ENCODE measurements around the gene DGKB.

Gene DGKB

DNA sequence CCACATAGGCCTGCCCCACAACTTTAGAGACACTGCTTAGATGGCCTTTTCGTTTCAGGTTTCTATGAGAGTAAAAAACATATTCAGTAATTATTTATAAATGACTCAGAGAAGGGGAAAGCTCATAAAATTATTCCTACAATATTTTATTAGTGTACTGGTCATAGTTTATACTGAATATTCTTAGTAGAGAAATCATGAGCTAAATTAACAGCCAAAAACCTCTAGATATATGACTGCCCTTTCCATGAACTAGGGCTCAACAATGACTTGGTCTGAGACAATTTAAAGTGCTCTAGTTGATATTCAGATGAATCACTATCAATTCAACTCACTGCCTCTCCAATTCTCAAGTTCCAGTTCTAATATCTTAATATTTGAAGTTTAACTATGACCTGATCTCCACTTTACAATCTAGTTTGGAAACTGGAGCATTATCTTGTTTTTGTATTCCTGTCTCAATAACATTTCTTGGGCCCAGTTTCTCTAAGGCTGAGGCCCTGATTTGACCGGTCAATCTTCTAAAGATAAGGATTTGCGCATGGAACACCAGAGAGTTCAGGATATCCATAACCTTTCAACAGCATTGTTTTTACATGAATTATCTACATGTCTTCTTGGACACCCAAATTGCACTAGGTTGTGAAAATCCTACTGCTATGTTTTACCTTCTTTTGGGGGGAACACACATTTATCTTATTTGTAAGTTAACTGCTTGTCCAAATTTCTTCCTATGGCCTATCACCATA, 141.6 kb downstream of the DGKB start:
- no peak overlapping the region for H3K4me3 ChIP-seq (ENCODE audit: low read depth, low read length)
- DNase-seq (ENCODE audit: low read depth), result no peak
- TF ChIP-seq, protein P1, sequence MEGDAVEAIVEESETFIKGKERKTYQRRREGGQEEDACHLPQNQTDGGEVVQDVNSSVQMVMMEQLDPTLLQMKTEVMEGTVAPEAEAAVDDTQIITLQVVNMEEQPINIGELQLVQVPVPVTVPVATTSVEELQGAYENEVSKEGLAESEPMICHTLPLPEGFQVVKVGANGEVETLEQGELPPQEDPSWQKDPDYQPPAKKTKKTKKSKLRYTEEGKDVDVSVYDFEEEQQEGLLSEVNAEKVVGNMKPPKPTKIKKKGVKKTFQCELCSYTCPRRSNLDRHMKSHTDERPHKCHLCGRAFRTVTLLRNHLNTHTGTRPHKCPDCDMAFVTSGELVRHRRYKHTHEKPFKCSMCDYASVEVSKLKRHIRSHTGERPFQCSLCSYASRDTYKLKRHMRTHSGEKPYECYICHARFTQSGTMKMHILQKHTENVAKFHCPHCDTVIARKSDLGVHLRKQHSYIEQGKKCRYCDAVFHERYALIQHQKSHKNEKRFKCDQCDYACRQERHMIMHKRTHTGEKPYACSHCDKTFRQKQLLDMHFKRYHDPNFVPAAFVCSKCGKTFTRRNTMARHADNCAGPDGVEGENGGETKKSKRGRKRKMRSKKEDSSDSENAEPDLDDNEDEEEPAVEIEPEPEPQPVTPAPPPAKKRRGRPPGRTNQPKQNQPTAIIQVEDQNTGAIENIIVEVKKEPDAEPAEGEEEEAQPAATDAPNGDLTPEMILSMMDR (IDR thresholded peaks at IDR 0.05; ENCODE audit: insufficient read depth, low read depth, low read length, missing control alignments), result no peak

DNA sequence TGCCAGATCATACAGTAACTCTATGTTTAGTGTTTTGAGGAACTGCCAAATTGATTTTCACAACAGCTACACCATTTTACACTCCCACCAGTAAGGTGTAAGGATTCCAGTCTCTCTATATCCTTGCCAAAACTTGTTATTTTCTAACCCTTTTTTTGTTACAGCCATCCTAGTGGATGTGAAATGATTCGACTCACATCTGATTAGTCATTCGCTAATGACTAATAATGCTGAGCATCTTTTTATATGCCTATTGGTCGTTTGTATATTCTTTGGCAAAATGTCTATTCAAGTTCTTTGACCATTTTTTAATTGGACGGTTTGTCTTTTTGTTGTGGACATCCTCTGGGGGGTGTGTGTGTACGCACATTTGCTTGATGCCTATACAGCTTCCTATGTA, 142.8 kb downstream of the DGKB start:
- H3K4me3 ChIP-seq (ENCODE audit: low read depth, low read length), result no peak overlapping the region
- DNase-seq (ENCODE audit: low read depth), result no peak
- TF ChIP-seq, protein P1 (IDR thresholded peaks at IDR 0.05; ENCODE audit: insufficient read depth, low read depth, low read length, missing control alignments), result no peak

DNA sequence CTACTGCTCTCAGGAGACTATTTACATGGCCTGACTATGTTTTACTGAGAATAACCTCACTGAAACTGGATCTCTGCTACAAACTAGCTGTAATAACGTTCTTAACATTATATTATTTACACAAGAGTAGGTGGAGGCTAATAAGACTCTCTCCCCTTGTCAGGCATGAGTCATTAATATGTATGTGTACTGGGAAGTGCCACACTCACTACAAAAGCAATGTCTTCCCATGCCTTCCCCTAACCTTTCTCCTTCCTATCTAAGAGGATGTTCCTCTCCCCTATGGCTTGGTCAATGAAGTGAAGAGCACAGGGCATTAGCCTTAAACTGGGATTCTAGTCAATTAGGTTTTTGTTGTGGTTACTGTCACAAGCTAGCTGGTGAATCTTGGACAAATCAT, 147.9 kb downstream of the DGKB start:
- no peak for DNase-seq (ENCODE audit: low read depth)
- no peak overlapping the region for H3K4me3 ChIP-seq (ENCODE audit: low read depth, low read length)
- TF ChIP-seq, protein P1 (IDR thresholded peaks at IDR 0.05; ENCODE audit: insufficient read depth, low read depth, low read length, missing control alignments), result no peak

DNA sequence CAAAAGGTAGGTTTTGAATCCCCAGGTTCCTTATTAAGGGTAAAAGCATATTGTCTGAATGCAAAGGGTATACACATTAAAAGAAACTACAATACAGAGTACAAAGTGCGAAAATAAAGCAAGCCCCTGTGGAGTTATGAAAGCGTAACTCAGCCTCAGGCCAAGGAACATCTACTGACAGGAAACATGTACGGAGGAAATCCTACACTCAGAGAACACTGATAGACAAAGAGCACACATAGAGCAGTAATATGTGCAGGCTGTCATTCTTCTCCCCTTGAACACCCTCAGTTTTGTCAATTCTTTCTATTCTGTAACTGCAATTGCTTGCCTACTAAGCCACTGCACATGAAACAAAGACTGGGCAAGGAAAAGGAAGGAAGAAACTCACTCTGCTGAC, 150.2 kb downstream of the DGKB start:
- no peak overlapping the region for H3K4me3 ChIP-seq (ENCODE audit: low read depth, low read length)
- no peak for DNase-seq (ENCODE audit: low read depth)
- TF ChIP-seq, protein P1 (IDR thresholded peaks at IDR 0.05; ENCODE audit: insufficient read depth, low read depth, low read length, missing control alignments), result no peak

DNA sequence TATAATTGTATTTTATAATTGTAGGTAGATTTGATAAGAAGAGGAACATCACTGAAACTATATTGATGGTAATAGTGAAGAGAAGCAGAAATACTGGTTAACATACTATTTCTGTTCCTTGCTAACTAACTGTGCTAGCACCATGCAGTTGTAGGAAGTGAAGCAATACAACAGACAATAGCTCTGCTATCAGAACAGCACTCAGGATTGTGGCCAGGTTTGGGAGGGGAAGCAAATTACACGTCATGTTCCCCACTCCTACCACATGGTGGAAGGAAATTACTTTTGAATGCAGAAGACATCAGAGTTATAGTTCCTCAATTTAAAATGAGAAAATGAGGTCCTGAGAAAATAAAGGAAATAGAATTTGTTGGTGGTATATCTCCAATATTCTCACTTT, 151.1 kb downstream of the DGKB start:
- DNase-seq (ENCODE audit: low read depth), result no peak
- H3K4me3 ChIP-seq (ENCODE audit: low read depth, low read length), result no peak overlapping the region
- TF ChIP-seq, protein P1 (IDR thresholded peaks at IDR 0.05; ENCODE audit: insufficient read depth, low read depth, low read length, missing control alignments), result no peak

DNA sequence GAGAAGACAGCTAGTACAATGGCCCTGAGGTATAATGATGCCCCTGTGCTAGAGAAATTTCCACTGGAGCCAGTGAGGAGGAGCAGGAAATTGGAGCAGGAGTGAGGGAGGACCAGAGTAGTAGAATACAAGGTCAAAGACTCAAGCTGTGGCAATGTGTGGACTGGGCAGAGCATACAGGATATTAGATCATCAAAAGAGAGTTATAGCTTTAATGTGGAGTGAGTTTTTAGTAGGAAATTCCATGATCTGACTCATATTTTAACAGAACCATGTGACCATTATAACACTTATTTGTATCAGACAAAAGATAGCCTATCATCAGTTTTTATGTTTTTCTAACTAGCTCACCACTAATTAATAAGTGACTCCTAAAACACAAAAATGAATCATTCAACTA, 154.1 kb downstream of the DGKB start:
- TF ChIP-seq, protein P1 (IDR thresholded peaks at IDR 0.05; ENCODE audit: insufficient read depth, low read depth, low read length, missing control alignments), result no peak
- no peak for DNase-seq (ENCODE audit: low read depth)
- no peak overlapping the region for H3K4me3 ChIP-seq (ENCODE audit: low read depth, low read length)

DNA sequence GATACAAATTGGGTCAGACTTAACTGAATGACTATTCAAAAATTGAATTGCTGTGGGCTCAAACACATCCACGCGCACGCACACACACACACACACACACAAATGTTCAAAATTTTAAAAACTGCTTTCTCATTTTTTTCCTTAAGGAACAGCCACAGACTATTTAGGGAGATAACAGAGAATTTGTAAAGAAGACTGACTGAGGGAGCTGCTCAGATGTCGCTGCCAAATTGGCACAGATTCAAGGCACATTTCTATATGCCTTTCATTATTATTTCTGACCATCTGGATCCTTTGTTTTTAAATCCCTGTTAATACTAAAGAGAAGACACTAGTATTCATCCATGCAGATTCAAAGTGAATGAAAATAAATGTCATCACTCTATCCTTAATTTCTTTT, 154.8 kb downstream of the DGKB start:
- TF ChIP-seq, protein P1 (IDR thresholded peaks at IDR 0.05; ENCODE audit: insufficient read depth, low read depth, low read length, missing control alignments), result no peak
- DNase-seq (ENCODE audit: low read depth), result no peak
- H3K4me3 ChIP-seq (ENCODE audit: low read depth, low read length), result no peak overlapping the region
